ENCODE measurements around the gene NCAPH2.
A peak's percentile ranks its signal among the peaks of the same experiment; 100 is the strongest.

The NCAPH2 gene

DNA sequence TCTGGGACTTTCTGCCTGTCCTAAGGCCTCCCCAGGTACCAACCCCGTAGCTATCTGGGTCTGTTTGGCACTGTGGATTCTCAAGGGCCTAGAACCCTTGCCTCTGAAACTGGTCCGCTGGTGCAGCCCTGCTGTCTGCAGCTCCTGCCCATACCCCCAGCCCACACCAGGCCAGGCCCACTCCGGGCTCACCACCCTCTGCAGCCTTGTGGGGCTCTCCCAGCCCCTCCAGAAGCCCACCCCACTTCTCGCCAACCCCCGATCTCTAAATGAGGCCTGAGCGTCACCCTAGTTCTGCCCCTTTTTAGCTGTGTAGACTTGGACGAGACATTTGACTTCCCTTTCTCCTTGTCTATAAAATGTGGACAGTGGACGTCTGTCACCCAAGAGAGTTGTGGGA is 42.4 kb downstream of the NCAPH2 start:
- no peak for DNase-seq

- DNase-seq = no peak
These were observed 43.2 kb downstream of the NCAPH2 start for GRCh38 chr22:50551160-50551752.

GRCh38 chr22:50553310-50553709 is 45.3 kb downstream of the NCAPH2 start:
- no peak for DNase-seq

- no peak for DNase-seq
These were observed 48.7 kb downstream of the NCAPH2 start for GRCh38 chr22:50556703-50557102.

DNA sequence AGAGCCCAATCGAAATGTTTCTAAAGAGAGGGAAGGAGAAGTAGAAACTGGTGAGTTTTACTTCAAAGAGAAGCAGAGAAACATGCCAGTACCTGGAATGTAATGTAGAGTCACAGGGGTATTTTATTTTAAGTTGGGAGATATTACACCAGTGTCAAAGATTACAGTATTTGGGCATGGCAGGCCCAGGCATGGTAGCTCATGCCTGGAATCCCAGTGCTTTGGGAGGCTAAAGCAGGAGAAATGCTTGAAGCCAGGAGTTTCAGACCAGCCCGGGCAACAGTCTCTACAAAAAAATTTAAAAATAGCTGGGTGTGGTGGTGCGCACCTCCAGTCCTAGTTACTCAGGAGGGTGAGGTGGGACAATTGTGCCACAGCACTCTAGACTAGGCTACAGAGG is 52.0 kb downstream of the NCAPH2 start:
- no peak for DNase-seq

GRCh38 chr22:50561401-50562358 is 53.7 kb downstream of the NCAPH2 start:
- no peak for DNase-seq

- peak; percentile 98 for DNase-seq
These were observed 54.7 kb downstream of the NCAPH2 start, which contains the start of gene SYCE3 for GRCh38 chr22:50562523-50563412. Gene SYCE3 (minus strand): TSS chr22:50562919. CDS start chr22:50556405, 6,514 bp downstream.

- DNase-seq = no peak
These were observed 55.6 kb downstream of the NCAPH2 start for GRCh38 chr22:50563413-50564160.

DNA sequence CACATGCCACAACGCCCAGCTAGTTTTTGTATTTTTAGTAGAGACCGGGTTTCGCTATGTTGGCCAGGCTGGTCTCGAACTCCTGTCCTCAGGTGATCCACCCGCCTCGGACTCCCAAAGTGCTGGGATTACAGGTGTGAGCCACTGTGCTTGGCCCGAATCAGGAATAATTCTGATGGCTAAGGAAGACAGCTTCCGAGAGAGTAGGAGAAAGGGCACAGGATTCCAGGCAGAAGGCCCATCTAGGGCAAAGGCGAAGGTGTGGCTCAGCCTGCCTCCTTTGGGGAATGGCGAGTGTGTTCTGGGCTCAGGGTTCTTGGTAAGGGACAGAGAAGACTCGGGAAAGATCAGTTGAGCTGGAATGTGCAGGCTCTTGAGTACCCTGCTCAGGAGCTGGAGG is 56.3 kb downstream of the NCAPH2 start:
- no peak for DNase-seq

GRCh38 chr22:50567721-50568252 is 59.8 kb downstream of the NCAPH2 start:
- no peak for DNase-seq

GRCh38 chr22:50568626-50569025 is 60.6 kb downstream of the NCAPH2 start:
- DNase-seq = no peak

DNA sequence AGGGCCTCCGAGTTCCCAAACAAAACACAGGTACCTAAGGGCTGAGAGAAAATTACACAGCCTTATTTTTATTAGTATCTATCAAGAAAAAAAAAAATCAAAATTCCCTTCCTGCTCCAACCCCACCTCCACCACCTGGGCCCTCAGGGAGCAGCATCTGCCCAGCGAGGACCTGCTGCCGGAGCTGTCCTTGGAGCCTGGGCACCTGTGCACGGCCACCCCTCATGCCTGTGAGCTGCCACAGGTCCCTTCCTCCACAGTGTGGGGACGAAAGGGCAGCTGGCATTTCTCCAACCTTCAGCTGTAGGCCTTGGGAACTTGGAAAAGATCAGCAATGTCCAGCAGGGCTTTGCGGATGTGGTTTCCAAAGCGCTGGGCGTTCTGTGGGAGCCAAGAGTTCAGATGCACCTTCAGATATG is 61.0 kb downstream of the NCAPH2 start:
- no peak for DNase-seq

DNA sequence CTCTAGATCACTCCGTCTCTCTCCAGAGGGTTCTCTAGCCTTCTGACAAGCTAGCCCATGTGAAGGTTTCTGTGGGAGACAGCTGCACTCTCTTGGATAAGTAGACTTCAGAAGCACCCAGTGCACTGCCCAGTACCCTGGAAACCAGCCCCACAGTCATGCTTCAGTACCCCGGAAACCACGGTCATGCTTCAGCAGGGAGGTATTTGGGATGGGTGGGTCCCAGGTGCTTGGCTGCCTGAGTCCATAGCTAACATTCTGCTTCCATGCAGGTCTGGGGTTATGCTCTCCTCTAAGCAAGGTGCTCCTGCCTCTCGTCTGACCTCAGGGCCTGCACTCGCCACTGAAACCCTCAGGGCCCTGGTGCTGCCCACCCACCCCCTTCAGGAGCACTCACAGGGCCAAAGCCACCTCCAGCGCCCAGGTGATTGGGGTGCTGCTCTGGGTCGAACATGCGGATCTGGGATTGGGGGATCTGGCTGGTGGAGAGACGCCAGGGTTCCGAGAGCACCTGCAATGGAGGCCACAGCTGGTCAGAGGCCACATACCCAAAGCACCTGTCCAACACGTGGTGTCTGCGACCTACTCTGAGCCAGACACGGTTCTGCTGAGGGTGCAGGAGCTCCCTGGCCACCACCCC is 62.0 kb downstream of the NCAPH2 start:
- no peak for DNase-seq

- no peak for DNase-seq
These were observed 62.8 kb downstream of the NCAPH2 start for GRCh38 chr22:50570861-50571260.

GRCh38 chr22:50571264-50572175 is 63.5 kb downstream of the NCAPH2 start:
- no peak for DNase-seq

DNA sequence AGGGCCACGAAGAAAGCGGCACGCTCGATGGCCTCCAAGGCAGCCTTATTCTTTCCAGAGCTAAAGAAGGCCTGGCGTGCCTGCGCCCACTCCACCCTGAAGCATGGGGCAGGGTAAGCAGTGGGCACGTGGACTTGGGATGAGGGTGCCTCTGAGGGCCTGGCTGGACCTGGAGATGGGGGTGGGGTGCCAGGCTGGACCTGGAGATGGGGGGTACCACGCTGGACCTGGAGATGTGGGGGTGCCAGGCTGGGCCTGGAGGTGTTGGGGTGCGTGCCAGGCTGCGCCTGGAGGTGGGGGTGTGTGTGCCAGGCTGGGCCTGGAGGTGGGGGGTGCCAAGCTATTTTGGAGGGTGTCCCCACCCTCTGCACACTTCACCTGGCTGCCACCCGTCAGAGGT is 64.9 kb downstream of the NCAPH2 start:
- DNase-seq = no peak

GRCh38 chr22:50573491-50574382 is 65.7 kb downstream of the NCAPH2 start:
- DNase-seq = no peak

DNA sequence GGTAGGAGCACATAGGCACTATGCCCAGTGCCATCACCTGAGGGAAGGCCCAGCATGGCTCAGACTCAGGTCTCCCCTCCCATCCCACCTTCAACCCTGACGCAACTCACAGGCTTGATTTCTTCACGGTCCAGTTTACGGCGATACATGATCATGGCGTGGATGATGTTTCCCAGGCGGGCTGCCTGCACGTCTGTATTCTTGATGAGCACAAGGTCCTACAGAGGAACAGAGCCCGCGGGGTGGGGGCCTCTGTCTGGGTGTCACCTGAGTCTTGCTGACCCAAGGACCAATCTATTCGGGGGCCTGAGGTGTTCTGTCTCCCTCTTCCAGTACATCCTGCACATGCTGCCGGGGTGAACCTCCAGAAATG is 66.3 kb downstream of the NCAPH2 start:
- DNase-seq = no peak
